HCT116 (cell line): ENCODE results near the gene DYNLRB1.

Experiments
- ELF1 ChIP-seq: IDR thresholded peaks from 2 replicates; pipeline ENCODE4 v1.6.1; 2012; ENCODE audit warnings: low read depth, borderline replicate concordance
- POLR2A ChIP-seq: IDR thresholded peaks from 2 replicates; pipeline ENCODE4 v1.7.0; 2011; ENCODE audit warnings: borderline replicate concordance; ENCODE audit not compliant: insufficient read depth, insufficient read length; ENCODE audit errors: extremely low read depth
- POLR2AphosphoS5 ChIP-seq: IDR thresholded peaks from 2 replicates; pipeline ENCODE4 v1.6.1; 2011; ENCODE audit warnings: mild to moderate bottlenecking, low read depth, low read length, moderate library complexity
- TCF7L2 ChIP-seq: IDR thresholded peaks from 2 replicates; pipeline ENCODE4 v1.7.0; 2011; ENCODE audit warnings: borderline replicate concordance, inconsistent platforms; ENCODE audit not compliant: insufficient read depth, insufficient read length; ENCODE audit errors: extremely low read depth
- ZNF274 ChIP-seq: fragments of 200-500 bp; sonication (Bioruptor generic); IDR thresholded peaks from 2 replicates; pipeline ENCODE4 v1.6.1; 2014; ENCODE audit warnings: mild to moderate bottlenecking, low read depth, low read length, inconsistent platforms
- TF ChIP-seq, protein P1 (sequence below), 3 experiments: fragments of 200-600 bp in 1 of 3; sonication (generic) in 1 of 3; IDR thresholded peaks in 2 of 3; conservative IDR thresholded peaks in 1 of 3; 2 replicates each; pipeline ENCODE4 v1.5.1; 2012 to 2017; ENCODE audit warnings: low read depth in 2 of 3, low read length in 2 of 3, antibody characterized with exemption in 1 of 3, borderline replicate concordance in 1 of 3, control low read depth in 1 of 3, mild to moderate bottlenecking in 1 of 3, mixed read lengths in 1 of 3, mixed run types in 1 of 3, moderate library complexity in 1 of 3; ENCODE audit not compliant: insufficient read depth in 1 of 3
- TF ChIP-seq, protein P2 (sequence below): IDR thresholded peaks from 2 replicates; pipeline ENCODE4 v1.6.1; 2012; ENCODE audit warnings: low read depth

DNA sequence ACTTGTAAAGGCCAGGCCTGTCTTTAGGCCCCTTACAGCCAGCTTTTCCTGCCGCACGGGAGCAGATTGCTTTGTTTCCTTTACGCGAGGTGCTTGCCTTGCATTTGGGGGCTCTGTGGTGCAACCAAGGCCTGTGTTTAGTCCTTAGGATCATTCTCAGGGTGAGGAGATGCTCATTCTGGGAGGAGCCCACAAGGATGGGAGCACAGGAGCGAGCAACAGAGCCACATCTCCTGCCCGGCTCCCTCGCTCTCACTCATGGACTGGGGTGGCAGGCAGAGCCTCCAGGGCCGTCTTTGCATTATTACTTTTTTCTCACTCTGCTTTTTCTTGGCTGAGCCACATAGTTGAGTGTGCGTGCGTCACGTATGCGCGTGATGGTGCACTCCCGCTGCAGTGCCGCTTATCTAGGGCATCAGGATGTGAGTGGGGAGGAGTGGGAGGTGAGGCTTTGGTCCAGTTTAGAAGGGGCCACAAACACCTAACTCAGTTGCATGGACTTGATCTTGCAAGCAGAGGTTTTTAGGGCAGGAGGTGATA lies 19.1 kb downstream of the DYNLRB1 start:
- TF ChIP-seq, protein P1, sequence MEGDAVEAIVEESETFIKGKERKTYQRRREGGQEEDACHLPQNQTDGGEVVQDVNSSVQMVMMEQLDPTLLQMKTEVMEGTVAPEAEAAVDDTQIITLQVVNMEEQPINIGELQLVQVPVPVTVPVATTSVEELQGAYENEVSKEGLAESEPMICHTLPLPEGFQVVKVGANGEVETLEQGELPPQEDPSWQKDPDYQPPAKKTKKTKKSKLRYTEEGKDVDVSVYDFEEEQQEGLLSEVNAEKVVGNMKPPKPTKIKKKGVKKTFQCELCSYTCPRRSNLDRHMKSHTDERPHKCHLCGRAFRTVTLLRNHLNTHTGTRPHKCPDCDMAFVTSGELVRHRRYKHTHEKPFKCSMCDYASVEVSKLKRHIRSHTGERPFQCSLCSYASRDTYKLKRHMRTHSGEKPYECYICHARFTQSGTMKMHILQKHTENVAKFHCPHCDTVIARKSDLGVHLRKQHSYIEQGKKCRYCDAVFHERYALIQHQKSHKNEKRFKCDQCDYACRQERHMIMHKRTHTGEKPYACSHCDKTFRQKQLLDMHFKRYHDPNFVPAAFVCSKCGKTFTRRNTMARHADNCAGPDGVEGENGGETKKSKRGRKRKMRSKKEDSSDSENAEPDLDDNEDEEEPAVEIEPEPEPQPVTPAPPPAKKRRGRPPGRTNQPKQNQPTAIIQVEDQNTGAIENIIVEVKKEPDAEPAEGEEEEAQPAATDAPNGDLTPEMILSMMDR (IDR thresholded peaks at IDR 0.05 in 2 of 3, conservative IDR thresholded peaks at IDR 0.05 in 1 of 3; ENCODE audit: borderline replicate concordance in 1 of 3, insufficient read depth in 1 of 3, low read depth in 2 of 3, low read length in 2 of 3), result no peak
- no peak for TF ChIP-seq ELF1
- no peak for TF ChIP-seq ZNF274
- TF ChIP-seq TCF7L2, result no peak
- TF ChIP-seq POLR2A, result no peak
- TF ChIP-seq, protein P2, sequence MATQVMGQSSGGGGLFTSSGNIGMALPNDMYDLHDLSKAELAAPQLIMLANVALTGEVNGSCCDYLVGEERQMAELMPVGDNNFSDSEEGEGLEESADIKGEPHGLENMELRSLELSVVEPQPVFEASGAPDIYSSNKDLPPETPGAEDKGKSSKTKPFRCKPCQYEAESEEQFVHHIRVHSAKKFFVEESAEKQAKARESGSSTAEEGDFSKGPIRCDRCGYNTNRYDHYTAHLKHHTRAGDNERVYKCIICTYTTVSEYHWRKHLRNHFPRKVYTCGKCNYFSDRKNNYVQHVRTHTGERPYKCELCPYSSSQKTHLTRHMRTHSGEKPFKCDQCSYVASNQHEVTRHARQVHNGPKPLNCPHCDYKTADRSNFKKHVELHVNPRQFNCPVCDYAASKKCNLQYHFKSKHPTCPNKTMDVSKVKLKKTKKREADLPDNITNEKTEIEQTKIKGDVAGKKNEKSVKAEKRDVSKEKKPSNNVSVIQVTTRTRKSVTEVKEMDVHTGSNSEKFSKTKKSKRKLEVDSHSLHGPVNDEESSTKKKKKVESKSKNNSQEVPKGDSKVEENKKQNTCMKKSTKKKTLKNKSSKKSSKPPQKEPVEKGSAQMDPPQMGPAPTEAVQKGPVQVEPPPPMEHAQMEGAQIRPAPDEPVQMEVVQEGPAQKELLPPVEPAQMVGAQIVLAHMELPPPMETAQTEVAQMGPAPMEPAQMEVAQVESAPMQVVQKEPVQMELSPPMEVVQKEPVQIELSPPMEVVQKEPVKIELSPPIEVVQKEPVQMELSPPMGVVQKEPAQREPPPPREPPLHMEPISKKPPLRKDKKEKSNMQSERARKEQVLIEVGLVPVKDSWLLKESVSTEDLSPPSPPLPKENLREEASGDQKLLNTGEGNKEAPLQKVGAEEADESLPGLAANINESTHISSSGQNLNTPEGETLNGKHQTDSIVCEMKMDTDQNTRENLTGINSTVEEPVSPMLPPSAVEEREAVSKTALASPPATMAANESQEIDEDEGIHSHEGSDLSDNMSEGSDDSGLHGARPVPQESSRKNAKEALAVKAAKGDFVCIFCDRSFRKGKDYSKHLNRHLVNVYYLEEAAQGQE, result no peak
- no peak for TF ChIP-seq POLR2AphosphoS5
